Measurements from ENCODE around the gene TCHP. TPM values are rescaled to one million over a fixed set of nuclear protein-coding genes. Genes with fewer than 3 reads are reported as not detected.

Gene TCHP
- total RNA-seq, 1 experiment from 2014 or later, result 13.3 TPM

DNA sequence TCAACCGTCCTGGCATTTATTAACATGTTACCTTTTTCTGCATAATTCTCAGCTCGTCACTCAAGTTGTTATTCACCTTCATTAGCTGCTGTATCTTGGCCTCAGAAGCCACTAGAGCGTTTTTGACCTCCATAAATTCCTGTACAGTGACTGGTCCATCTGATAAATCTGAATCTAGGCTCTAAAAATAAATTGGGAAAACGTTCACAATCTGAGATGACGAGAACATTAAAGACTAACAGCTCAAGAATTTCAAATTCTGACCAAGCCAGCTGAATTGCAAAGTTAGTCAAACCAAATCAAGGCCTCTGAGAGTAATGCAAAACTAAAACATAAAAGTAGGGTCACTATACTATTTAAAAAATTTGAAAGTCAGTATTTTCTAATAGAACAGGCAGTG is 51.1 kb downstream of the TCHP start:
- DNase-seq, result no peak
- Histone ChIP-seq H2BK120ac (ENCODE audit: low read depth, low read length, poor library complexity, severe bottlenecking) (no peak overlapping the region), H3K27me3 (ENCODE audit: insufficient read depth, low read length) (no peaks in the 10 kb centered on the region), H3K4me2 (ENCODE audit: insufficient read depth, insufficient read length, low read length) (no peak overlapping the region), H2AFZ (ENCODE audit: low read length) (no peak overlapping the region), H3K27ac (ENCODE audit: insufficient read length, low read depth, low read length) (no peak overlapping the region), H2BK15ac (ENCODE audit: low read depth, low read length) (no peak overlapping the region), H4K8ac (replicated peaks; ENCODE audit: insufficient read length, low read depth, low read length) (no peak overlapping the region), H3T11ph (ENCODE audit: low read length) (no peak overlapping the region), H3K9me3 (ENCODE audit: control insufficient read depth, low read depth, low read length) (no peaks in the 10 kb centered on the region), H3K56ac (ENCODE audit: insufficient read length, low read depth, low read length) (no peak overlapping the region), H3K14ac (ENCODE audit: insufficient read depth, low read length) (no peak overlapping the region), H4K5ac (ENCODE audit: insufficient read length, low read depth, low read length) (no peak overlapping the region), H3K4me1 (ENCODE audit: insufficient read depth, low read length) (peaks cover 7% of the 10 kb centered on the region; the same call in 1 of the 2 replicates), H3K4ac (ENCODE audit: low read depth, low read length) (no peak overlapping the region), H2BK12ac (ENCODE audit: insufficient read length, low read depth, low read length) (no peak overlapping the region), H2BK5ac (ENCODE audit: insufficient read length, low read length) (no peak overlapping the region), H3K18ac (ENCODE audit: insufficient read length, low read depth, low read length) (no peak overlapping the region), H3K9ac (ENCODE audit: extremely low read depth, insufficient read length, low read length) (no peak overlapping the region), H3K79me2 (ENCODE audit: insufficient read depth, low read length) (no peaks in the 10 kb centered on the region), H3K79me1 (ENCODE audit: insufficient read depth, low read depth, low read length, poor library complexity, severe bottlenecking) (no peaks in the 10 kb centered on the region), H4K20me1 (ENCODE audit: control insufficient read depth, insufficient read depth, insufficient read length) (peaks cover 4% of the 10 kb centered on the region), H2BK20ac (ENCODE audit: low read depth, low read length, poor library complexity, severe bottlenecking) (no peak overlapping the region), H3K23ac (ENCODE audit: insufficient read length, low read depth, low read length) (no peak overlapping the region), H4K91ac (ENCODE audit: insufficient read length, low read depth, low read length) (no peak overlapping the region), H2AK5ac (ENCODE audit: insufficient read length, low read length) (no peak overlapping the region), H3K23me2 (ENCODE audit: insufficient read length, low read depth, low read length, poor library complexity, severe bottlenecking) (peaks cover 3% of the 10 kb centered on the region)
- no peaks in the 10 kb centered on the region for H3K9me3 Mint-ChIP-seq
- no peak overlapping the region for H3K27ac Mint-ChIP-seq
- WGBS (ENCODE audit: extremely low coverage, insufficient read length, low lambda C conversion rate), result no CpG with 5 or more reads among the region's 5 CpGs
- peaks cover 25 to 30% of the 10 kb centered on the region in 2 experiments for H3K4me1 Mint-ChIP-seq
- H3K36me3 Mint-ChIP-seq (ENCODE audit: insufficient read depth in 1 of 3, low read depth in 3 of 3), result peaks cover 9 to 54% (median 37%) of the 10 kb centered on the region in 3 experiments; a peak in 6 of 7 replicates
- H3K27me3 Mint-ChIP-seq (ENCODE audit: low read depth), result no peaks in the 10 kb centered on the region
- no peak overlapping the region for H3K4me3 Mint-ChIP-seq
- TF ChIP-seq, protein P1, sequence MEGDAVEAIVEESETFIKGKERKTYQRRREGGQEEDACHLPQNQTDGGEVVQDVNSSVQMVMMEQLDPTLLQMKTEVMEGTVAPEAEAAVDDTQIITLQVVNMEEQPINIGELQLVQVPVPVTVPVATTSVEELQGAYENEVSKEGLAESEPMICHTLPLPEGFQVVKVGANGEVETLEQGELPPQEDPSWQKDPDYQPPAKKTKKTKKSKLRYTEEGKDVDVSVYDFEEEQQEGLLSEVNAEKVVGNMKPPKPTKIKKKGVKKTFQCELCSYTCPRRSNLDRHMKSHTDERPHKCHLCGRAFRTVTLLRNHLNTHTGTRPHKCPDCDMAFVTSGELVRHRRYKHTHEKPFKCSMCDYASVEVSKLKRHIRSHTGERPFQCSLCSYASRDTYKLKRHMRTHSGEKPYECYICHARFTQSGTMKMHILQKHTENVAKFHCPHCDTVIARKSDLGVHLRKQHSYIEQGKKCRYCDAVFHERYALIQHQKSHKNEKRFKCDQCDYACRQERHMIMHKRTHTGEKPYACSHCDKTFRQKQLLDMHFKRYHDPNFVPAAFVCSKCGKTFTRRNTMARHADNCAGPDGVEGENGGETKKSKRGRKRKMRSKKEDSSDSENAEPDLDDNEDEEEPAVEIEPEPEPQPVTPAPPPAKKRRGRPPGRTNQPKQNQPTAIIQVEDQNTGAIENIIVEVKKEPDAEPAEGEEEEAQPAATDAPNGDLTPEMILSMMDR (conservative IDR thresholded peaks at IDR 0.05), result no peak

Measured in H9 (cell line).